Measurements from ENCODE around the gene MAEA.

GRCh38 chr4:1368421-1369090, 78.9 kb downstream of the MAEA start:
- TF ChIP-seq CTCF (IDR thresholded peaks at IDR 0.05; ENCODE audit: low read depth, low read length, poor library complexity, severe bottlenecking) (no peak), EZH2phosphoT487 (IDR thresholded peaks at IDR 0.05; ENCODE audit: borderline replicate concordance, low read length) (no peak)

Measured in DOHH2 (cell line).